ENCODE data around the gene PDE12.
A peak's percentile ranks its signal among the peaks of the same experiment; 100 is the strongest.

GRCh38 chr3:57557085-57557537 lies 1.0 kb downstream of the PDE12 start:
- TF ChIP-seq POLR2AphosphoS5 (IDR thresholded peaks at IDR 0.05; ENCODE audit: insufficient read depth, low read depth, low read length) (peak; percentile 17), CTCF (IDR thresholded peaks at IDR 0.05; ENCODE audit: extremely low read depth in 1 of 2, insufficient read depth in 1 of 2, low read depth in 1 of 2, low read length in 2 of 2) (no peak), EZH2 (IDR thresholded peaks at IDR 0.05; ENCODE audit: borderline replicate concordance, low read depth, low read length, severe bottlenecking) (no peak), MYC (IDR thresholded peaks at IDR 0.05; ENCODE audit: low read depth, low read length) (no peak), POLR2A (IDR thresholded peaks at IDR 0.05; ENCODE audit: low read depth, low read length) (peak; percentile 34), JUN (IDR thresholded peaks at IDR 0.05; ENCODE audit: borderline replicate concordance, insufficient read depth, insufficient read length, low read depth) (no peak), GATA2 (IDR thresholded peaks at IDR 0.05; ENCODE audit: insufficient read depth, insufficient read length, low read depth, low read length) (no peak)
- TF ChIP-seq, protein P1, sequence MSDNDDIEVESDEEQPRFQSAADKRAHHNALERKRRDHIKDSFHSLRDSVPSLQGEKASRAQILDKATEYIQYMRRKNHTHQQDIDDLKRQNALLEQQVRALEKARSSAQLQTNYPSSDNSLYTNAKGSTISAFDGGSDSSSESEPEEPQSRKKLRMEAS (IDR thresholded peaks at IDR 0.05; ENCODE audit: insufficient read depth, insufficient read length), result no peak
